Measurements from ENCODE around the gene KIF12. TPM values are rescaled to one million over a fixed set of nuclear protein-coding genes. Genes with fewer than 3 reads are reported as not detected.

The KIF12 gene
- total and polyA plus RNA-seq, 2 experiments from 2014 or later, result 4.2 to 4.3 TPM

GRCh38 chr9:114126247-114127060 lies 27.4 kb upstream of the KIF12 start (continued):
- TF ChIP-seq REST (IDR thresholded peaks at IDR 0.05; ENCODE audit: unreplicated experiment), result no peak

GRCh38 chr9:114125476-114126013 lies 26.5 kb upstream of the KIF12 start:
- Histone ChIP-seq H3K27me3 (ENCODE audit: insufficient read depth) (no peaks in the 10 kb centered on the region), H3K27ac (ENCODE audit: low read depth) (no peak overlapping the region), H3K79me2 (replicated peaks; ENCODE audit: insufficient read depth) (no peaks in the 10 kb centered on the region), H3K36me3 (ENCODE audit: insufficient read depth) (no peaks in the 10 kb centered on the region), H3K4me1 (ENCODE audit: insufficient read depth) (no peaks in the 10 kb centered on the region), H3K4me2 (no peak overlapping the region), H3F3A (replicated peaks; ENCODE audit: low read depth) (no peaks in the 10 kb centered on the region), H4K20me1 (replicated peaks; ENCODE audit: insufficient read depth) (no peaks in the 10 kb centered on the region), H3K4me3 (no peak overlapping the region), H2AFZ (no peak overlapping the region), H3K9me2 (ENCODE audit: insufficient read depth) (no peaks in the 10 kb centered on the region)
- Mint-ChIP-seq H3K4me1 (peaks cover 6% of the 10 kb centered on the region), H3K36me3 (ENCODE audit: low read depth) (no peaks in the 10 kb centered on the region; the same call in 2 of the 3 replicates), H3K27me3 (ENCODE audit: insufficient read depth, low read depth, poor library complexity) (peaks cover 8% of the 10 kb centered on the region), H3K9me3 (no peaks in the 10 kb centered on the region), H3K4me3 (no peak overlapping the region), H3K27ac (no peak overlapping the region)
- DNase-seq (ENCODE audit: low spot score) (no peak), ATAC-seq (no peak)
- TF ChIP-seq ZNF114 (CRISPR knock-in tag; IDR thresholded peaks at IDR 0.05) (no peak), EZH2phosphoT487 (IDR thresholded peaks at IDR 0.05; ENCODE audit: unreplicated experiment) (no peak), ZNF331 (CRISPR knock-in tag; IDR thresholded peaks at IDR 0.05; ENCODE audit: low read depth) (no peak), POLR2AphosphoS5 (IDR thresholded peaks at IDR 0.05; ENCODE audit: low read depth) (no peak), CTCF (conservative IDR thresholded peaks at IDR 0.05; ENCODE audit: low read depth in 2 of 2) (no peak), NANOG (IDR thresholded peaks at IDR 0.05; ENCODE audit: borderline replicate concordance) (no peak), REST (IDR thresholded peaks at IDR 0.05; ENCODE audit: unreplicated experiment) (no peak), CREB1 (CRISPR knock-in tag; IDR thresholded peaks at IDR 0.05; ENCODE audit: low read depth) (no peak), EZH2 (IDR thresholded peaks at IDR 0.05; ENCODE audit: low read depth, unreplicated experiment) (no peak)
